ENCODE measurements around the gene HMCN2. TPM values are rescaled to one million over a fixed set of nuclear protein-coding genes. Genes with fewer than 3 reads are reported as not detected.
A peak's percentile ranks its signal among the peaks of the same experiment; 100 is the strongest.

The HMCN2 gene
- total RNA-seq, 5 donors from 2014 or later (not counting 1 experiment from before 2014, with no cell fraction given) = 0.03 TPM; not detected in 4

DNA sequence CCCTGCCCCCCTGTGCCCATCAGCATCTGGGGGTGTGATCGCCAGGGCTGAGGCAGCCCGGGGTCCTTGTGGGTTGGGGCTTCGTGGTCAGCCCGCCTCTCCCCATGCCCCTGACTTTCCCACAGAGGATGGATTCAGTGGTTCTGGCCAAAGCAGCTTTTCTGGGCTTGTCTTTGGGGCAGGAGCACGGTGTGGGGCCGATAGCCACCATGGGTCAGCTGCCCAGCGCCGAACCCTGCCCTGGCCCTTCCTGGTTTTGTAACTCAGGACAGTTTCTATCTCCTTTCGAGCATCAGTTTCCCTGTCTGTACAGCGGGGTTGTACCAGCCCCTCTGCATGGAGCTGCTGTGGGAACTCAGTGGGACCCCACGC is 77.1 kb downstream of the HMCN2 start:
- 73% methylated on average over 8 of the region's 11 CpGs for WGBS (ENCODE audit: insufficient coverage)
- Mint-ChIP-seq H3K9me3 (no peaks in the 10 kb centered on the region), H3K4me3 (no peak overlapping the region), H3K27ac (no peak overlapping the region), H3K36me3 (no peaks in the 10 kb centered on the region), H3K4me1 (no peaks in the 10 kb centered on the region), H3K27me3 (no peaks in the 10 kb centered on the region)
- H3K4me1 ChIP-seq (ENCODE audit: control insufficient read depth in 1 of 2, extremely low read depth in 1 of 2, insufficient read depth in 2 of 2, low read length in 2 of 2) = no peaks in the 10 kb centered on the region
- H3K9me3 ChIP-seq = no peaks in the 10 kb centered on the region
- DNase-seq (no peak), ATAC-seq (replicated peaks in 1 of 4) (no peak)
- no peak overlapping the region for H3K4me3 ChIP-seq (ENCODE audit: control insufficient read depth in 1 of 2, extremely low read depth in 1 of 2, low read length in 1 of 2)
- ChIA-PET CTCF (no interaction called here), POLR2A (no interaction called here)
- H3K27ac ChIP-seq (ENCODE audit: low read length) = no peak overlapping the region
- peaks cover 0 to 37% of the 10 kb centered on the region in 2 experiments for H3K27me3 ChIP-seq (replicated peaks in 1 of 2; ENCODE audit: control insufficient read depth in 2 of 2, extremely low read depth in 1 of 2, insufficient read depth in 2 of 2, low read length in 1 of 2)
- no peaks in the 10 kb centered on the region for H3K36me3 ChIP-seq (ENCODE audit: control insufficient read depth in 2 of 2, extremely low read depth in 1 of 2, insufficient read depth in 1 of 2, low read length in 1 of 2)

DNA sequence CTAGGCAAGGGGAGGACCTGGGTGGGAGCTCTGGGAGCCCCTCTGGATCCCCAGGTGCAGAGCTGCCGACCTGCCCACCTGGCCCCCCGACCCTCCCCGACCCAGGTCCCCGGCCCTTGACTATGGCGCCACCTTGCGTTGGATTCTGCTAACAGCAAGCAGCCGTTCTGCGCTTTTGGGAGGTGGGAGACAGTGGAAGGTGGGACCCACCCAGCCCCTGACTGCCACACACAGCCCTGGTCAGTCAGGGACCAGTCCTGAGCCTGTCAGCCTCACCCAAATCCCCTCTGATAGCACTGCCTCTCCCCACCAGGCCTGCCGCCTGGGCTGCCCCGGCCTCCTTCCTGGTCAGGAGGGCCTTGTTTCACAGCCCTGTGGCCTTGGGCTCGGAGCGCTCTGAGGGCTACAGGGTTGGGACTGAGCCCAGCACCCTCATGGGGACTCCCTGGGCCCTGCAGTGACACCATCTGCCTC is 77.9 kb downstream of the HMCN2 start:
- Histone ChIP-seq H3K36me3 (ENCODE audit: control insufficient read depth in 2 of 2, extremely low read depth in 1 of 2, insufficient read depth in 1 of 2, low read length in 1 of 2) (no peaks in the 10 kb centered on the region), H3K4me3 (ENCODE audit: control insufficient read depth in 1 of 2, extremely low read depth in 1 of 2, low read length in 1 of 2) (no peak overlapping the region), H3K4me1 (ENCODE audit: control insufficient read depth in 1 of 2, extremely low read depth in 1 of 2, insufficient read depth in 2 of 2, low read length in 2 of 2) (no peaks in the 10 kb centered on the region), H3K27ac (ENCODE audit: low read length) (no peak overlapping the region), H3K9me3 (no peaks in the 10 kb centered on the region), H3K27me3 (replicated peaks in 1 of 2; ENCODE audit: control insufficient read depth in 2 of 2, extremely low read depth in 1 of 2, insufficient read depth in 2 of 2, low read length in 1 of 2) (peaks cover 0 to 41% of the 10 kb centered on the region in 2 experiments)
- 26% methylated on average over 7 of the region's 12 CpGs for WGBS (ENCODE audit: insufficient coverage)
- ChIA-PET POLR2A (no interaction called here), CTCF (no interaction called here)
- Mint-ChIP-seq H3K36me3 (no peaks in the 10 kb centered on the region), H3K27ac (no peak overlapping the region), H3K27me3 (no peaks in the 10 kb centered on the region), H3K4me1 (no peaks in the 10 kb centered on the region), H3K9me3 (no peaks in the 10 kb centered on the region), H3K4me3 (no peak overlapping the region)
- ATAC-seq (replicated peaks in 1 of 4) (no peak), DNase-seq (peak in 12 of 35 experiments; percentile 2 to 34 (median 13))

DNA sequence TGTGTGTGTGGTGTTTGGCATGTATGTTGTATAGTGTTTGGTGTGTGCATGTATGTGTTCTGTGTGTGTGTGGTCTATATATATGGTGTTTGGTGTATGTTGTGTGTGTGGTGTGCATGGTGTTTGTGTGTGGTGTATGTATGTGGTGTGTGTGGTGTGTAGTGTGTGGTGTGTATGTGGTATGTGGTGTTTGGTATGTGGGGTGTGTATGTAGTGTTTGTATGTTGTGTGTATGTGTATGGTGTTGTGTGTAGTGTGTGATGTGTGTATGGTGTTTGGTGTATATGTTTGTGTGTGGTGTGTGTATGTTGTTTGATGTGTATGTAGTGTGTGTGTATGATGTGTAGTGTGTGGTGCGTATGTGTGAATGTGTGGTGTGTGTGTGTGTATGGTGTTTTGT is 78.8 kb downstream of the HMCN2 start:
- H3K9me3 Mint-ChIP-seq = no peaks in the 10 kb centered on the region
- Histone ChIP-seq H3K4me1 (ENCODE audit: control insufficient read depth in 1 of 2, extremely low read depth in 1 of 2, insufficient read depth in 2 of 2, low read length in 2 of 2) (no peaks in the 10 kb centered on the region), H3K36me3 (ENCODE audit: control insufficient read depth in 2 of 2, extremely low read depth in 1 of 2, insufficient read depth in 1 of 2, low read length in 1 of 2) (no peaks in the 10 kb centered on the region), H3K9me3 (no peaks in the 10 kb centered on the region), H3K27me3 (replicated peaks in 1 of 2; ENCODE audit: control insufficient read depth in 2 of 2, extremely low read depth in 1 of 2, insufficient read depth in 2 of 2, low read length in 1 of 2) (peaks cover 0 to 45% of the 10 kb centered on the region in 2 experiments), H3K27ac (ENCODE audit: low read length) (no peak overlapping the region), H3K4me3 (ENCODE audit: control insufficient read depth in 1 of 2, extremely low read depth in 1 of 2, low read length in 1 of 2) (no peak overlapping the region)
- WGBS (ENCODE audit: insufficient coverage) = 100% methylated on average over 1 of the region's 1 CpG
- DNase-seq (no peak), ATAC-seq (replicated peaks in 1 of 4) (no peak)
- no peaks in the 10 kb centered on the region for H3K4me1 Mint-ChIP-seq
- no peaks in the 10 kb centered on the region for H3K36me3 Mint-ChIP-seq
- ChIA-PET POLR2A (no interaction called here), CTCF (no interaction called here)
- no peak overlapping the region for H3K4me3 Mint-ChIP-seq
- H3K27ac Mint-ChIP-seq = no peak overlapping the region
- no peaks in the 10 kb centered on the region for H3K27me3 Mint-ChIP-seq

DNA sequence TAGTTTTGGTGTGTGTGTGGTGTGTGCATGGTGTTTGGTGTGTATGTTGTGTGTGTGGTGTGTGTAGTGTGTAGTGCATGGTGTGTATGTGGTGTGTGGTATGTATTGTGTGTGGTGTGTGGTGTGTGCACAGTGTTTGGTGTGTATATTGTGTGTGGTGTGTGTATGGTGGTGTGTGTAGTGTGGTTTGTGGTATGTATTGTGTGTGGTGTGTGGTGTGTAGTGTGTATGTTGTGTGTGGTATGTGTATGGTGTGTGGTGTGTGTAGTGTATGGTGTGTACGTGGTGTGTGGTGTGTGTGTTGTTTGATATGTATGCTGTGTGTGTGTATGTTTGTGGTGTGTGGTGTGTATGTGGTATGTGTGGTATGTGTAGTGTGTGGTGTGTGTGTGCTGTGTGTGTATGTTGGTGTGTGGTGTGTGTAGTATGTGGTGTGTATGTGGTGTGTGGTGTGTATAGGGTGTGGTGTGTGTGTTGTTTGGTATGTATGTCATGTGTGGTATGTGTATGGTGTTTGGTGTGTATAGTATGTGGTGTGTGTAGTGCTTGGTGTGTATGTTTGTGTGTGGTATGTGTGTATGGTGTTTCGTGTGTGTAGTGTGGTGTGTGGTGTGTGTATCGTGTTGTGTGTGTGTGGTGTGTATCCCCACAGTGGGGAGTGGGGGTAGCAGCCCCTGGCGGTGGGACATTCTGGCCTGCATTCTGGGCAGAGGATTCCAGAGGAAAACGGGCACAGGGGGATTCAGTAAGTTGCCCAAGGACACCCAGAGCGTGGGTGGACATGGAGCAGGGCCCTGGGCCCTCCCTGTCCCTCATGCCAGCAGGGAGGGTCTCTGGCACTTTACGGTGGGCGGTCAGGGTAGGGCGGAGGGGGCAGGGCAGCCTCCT is 79.7 kb downstream of the HMCN2 start:
- Mint-ChIP-seq H3K4me1 (no peaks in the 10 kb centered on the region), H3K9me3 (no peaks in the 10 kb centered on the region), H3K27ac (no peak overlapping the region), H3K4me3 (no peak overlapping the region), H3K27me3 (no peaks in the 10 kb centered on the region), H3K36me3 (no peaks in the 10 kb centered on the region)
- no peaks in the 10 kb centered on the region for H3K36me3 ChIP-seq (ENCODE audit: control insufficient read depth in 2 of 2, extremely low read depth in 1 of 2, insufficient read depth in 1 of 2, low read length in 1 of 2)
- 89% methylated on average over 8 of the region's 9 CpGs for WGBS (ENCODE audit: insufficient coverage)
- ATAC-seq (replicated peaks in 1 of 4) = no peak
- H3K27me3 ChIP-seq (replicated peaks in 1 of 2; ENCODE audit: control insufficient read depth in 2 of 2, extremely low read depth in 1 of 2, insufficient read depth in 2 of 2, low read length in 1 of 2) = peaks cover 0 to 45% of the 10 kb centered on the region in 2 experiments
- no peak overlapping the region for H3K4me3 ChIP-seq (ENCODE audit: control insufficient read depth in 1 of 2, extremely low read depth in 1 of 2, low read length in 1 of 2)
- no peak for DNase-seq
- ChIA-PET POLR2A (no interaction called here), CTCF (no interaction called here)
- H3K9me3 ChIP-seq = no peaks in the 10 kb centered on the region
- no peaks in the 10 kb centered on the region for H3K4me1 ChIP-seq (ENCODE audit: control insufficient read depth in 1 of 2, extremely low read depth in 1 of 2, insufficient read depth in 2 of 2, low read length in 2 of 2)
- no peak overlapping the region for H3K27ac ChIP-seq (ENCODE audit: low read length)

DNA sequence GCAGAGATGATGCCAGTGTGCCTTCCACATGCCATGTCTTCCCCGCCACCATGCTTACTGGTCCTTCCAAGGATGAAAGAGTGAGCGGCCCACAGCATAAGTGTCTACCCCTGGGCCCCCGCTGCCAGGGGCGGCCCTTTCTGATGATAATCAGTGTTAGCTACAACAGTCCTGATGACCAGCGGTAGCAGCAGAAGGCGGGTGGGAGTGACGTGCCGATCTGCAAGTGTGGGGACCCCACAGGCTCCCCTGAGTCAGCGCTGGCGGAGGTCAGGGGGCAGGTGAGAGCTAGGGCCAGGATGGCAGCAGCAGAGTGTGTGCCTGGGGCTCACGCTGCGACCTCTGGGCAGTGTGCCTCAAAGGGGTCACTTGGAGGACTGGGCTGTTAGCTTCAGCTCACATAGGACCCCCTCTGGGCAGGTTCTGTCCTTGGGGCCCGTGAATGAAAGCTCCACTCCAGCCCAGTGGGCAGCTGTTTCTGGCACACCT is 80.4 kb downstream of the HMCN2 start:
- H3K4me3 Mint-ChIP-seq = no peak overlapping the region
- Histone ChIP-seq H3K27ac (ENCODE audit: low read length) (no peak overlapping the region), H3K4me1 (ENCODE audit: control insufficient read depth in 1 of 2, extremely low read depth in 1 of 2, insufficient read depth in 2 of 2, low read length in 2 of 2) (no peaks in the 10 kb centered on the region), H3K4me3 (ENCODE audit: control insufficient read depth in 1 of 2, extremely low read depth in 1 of 2, low read length in 1 of 2) (no peak overlapping the region), H3K9me3 (no peaks in the 10 kb centered on the region), H3K27me3 (replicated peaks in 1 of 2; ENCODE audit: control insufficient read depth in 2 of 2, extremely low read depth in 1 of 2, insufficient read depth in 2 of 2, low read length in 1 of 2) (peaks cover 0 to 44% of the 10 kb centered on the region in 2 experiments), H3K36me3 (ENCODE audit: control insufficient read depth in 2 of 2, extremely low read depth in 1 of 2, insufficient read depth in 1 of 2, low read length in 1 of 2) (no peaks in the 10 kb centered on the region)
- no peaks in the 10 kb centered on the region for H3K27me3 Mint-ChIP-seq
- H3K27ac Mint-ChIP-seq = no peak overlapping the region
- WGBS (ENCODE audit: insufficient coverage) = 79% methylated on average over 13 of the region's 13 CpGs
- H3K4me1 Mint-ChIP-seq = no peaks in the 10 kb centered on the region
- H3K36me3 Mint-ChIP-seq = no peaks in the 10 kb centered on the region
- DNase-seq (no peak), ATAC-seq (replicated peaks in 1 of 4) (no peak)
- ChIA-PET POLR2A (no interaction called here), CTCF (no interaction called here)
- H3K9me3 Mint-ChIP-seq = no peaks in the 10 kb centered on the region

DNA sequence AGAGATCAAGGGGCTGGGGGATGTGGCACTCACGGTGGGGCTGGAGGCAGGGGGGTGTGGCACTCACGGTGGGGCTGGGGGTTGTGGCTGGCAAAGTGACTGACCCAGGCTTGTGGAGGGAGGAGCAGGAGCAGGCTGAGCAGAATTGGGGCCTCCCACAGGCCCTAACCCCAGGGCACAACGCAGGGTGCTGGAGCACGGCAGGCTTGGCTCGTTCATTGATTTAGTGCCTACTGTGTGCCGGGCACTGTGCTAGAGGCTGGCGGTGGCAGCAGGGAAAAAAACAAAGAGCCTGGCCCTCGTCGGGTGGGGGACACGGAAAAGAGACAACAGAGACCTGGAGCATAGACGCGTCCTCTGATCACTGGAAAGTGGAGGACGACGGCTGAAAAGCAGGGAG is 80.9 kb downstream of the HMCN2 start:
- Histone ChIP-seq H3K9me3 (no peaks in the 10 kb centered on the region), H3K4me3 (ENCODE audit: control insufficient read depth in 1 of 2, extremely low read depth in 1 of 2, low read length in 1 of 2) (no peak overlapping the region), H3K36me3 (ENCODE audit: control insufficient read depth in 2 of 2, extremely low read depth in 1 of 2, insufficient read depth in 1 of 2, low read length in 1 of 2) (no peaks in the 10 kb centered on the region), H3K27ac (ENCODE audit: low read length) (no peak overlapping the region), H3K27me3 (replicated peaks in 1 of 2; ENCODE audit: control insufficient read depth in 2 of 2, extremely low read depth in 1 of 2, insufficient read depth in 2 of 2, low read length in 1 of 2) (peaks cover 0 to 42% of the 10 kb centered on the region in 2 experiments), H3K4me1 (ENCODE audit: control insufficient read depth in 1 of 2, extremely low read depth in 1 of 2, insufficient read depth in 2 of 2, low read length in 2 of 2) (no peaks in the 10 kb centered on the region)
- Mint-ChIP-seq H3K36me3 (no peaks in the 10 kb centered on the region), H3K4me1 (no peaks in the 10 kb centered on the region), H3K27ac (no peak overlapping the region), H3K9me3 (no peaks in the 10 kb centered on the region), H3K4me3 (no peak overlapping the region), H3K27me3 (no peaks in the 10 kb centered on the region)
- POLR2A ChIA-PET = no interaction called here
- DNase-seq (no peak), ATAC-seq (replicated peaks in 1 of 4) (no peak)
- CTCF ChIA-PET = no interaction called here
- 79% methylated on average over 14 of the region's 14 CpGs for WGBS (ENCODE audit: insufficient coverage)

Measured in T-cell (primary cell).